Pulmonary artery endothelial cell (primary cell): ENCODE data around the gene CD180. TPM values are rescaled to one million over a fixed set of nuclear protein-coding genes. Genes with fewer than 3 reads are reported as not detected.

Experiments
- DNase-seq: peaks from one replicate; pipeline ENCODE4 v3.0.0-alpha.2; 2011; ENCODE audit warnings: low read depth, low spot score
- total RNA-seq: library from RNA; depleted of rRNA; stranded (reverse); fragments of >200 nt; gene quantifications from 2 replicates; pipeline ENCODE4 v1.2.3, GENCODE V29; 2014

Gene CD180
- total RNA-seq, result not detected in 2 replicates

- no peak for DNase-seq
Observed at GRCh38 chr5:67196537-67197059, at the start of gene CD180. Gene CD180 (minus strand): TSS chr5:67196799. CDS start chr5:67196641, 158 bp downstream.

- DNase-seq, result peak; percentile 72
Observed at GRCh38 chr5:67246108-67246507, 49.5 kb upstream of the CD180 start.

- DNase-seq, result no peak
Observed at GRCh38 chr5:67245259-67245846, 48.8 kb upstream of the CD180 start.

GRCh38 chr5:67244345-67244793 lies 47.8 kb upstream of the CD180 start:
- DNase-seq, result peak; percentile 89

- DNase-seq, result no peak
Observed at GRCh38 chr5:67243944-67244343, 47.3 kb upstream of the CD180 start.

- no peak for DNase-seq
Observed at GRCh38 chr5:67243349-67243748, 46.8 kb upstream of the CD180 start.

GRCh38 chr5:67241326-67241725 lies 44.7 kb upstream of the CD180 start:
- DNase-seq, result no peak

- DNase-seq, result no peak
Observed at GRCh38 chr5:67240846-67241245, 44.2 kb upstream of the CD180 start.

GRCh38 chr5:67240065-67240464 lies 43.5 kb upstream of the CD180 start:
- DNase-seq, result no peak

- no peak for DNase-seq
Observed at GRCh38 chr5:67238191-67238590, 41.6 kb upstream of the CD180 start.

GRCh38 chr5:67235399-67236110 lies 39.0 kb upstream of the CD180 start:
- no peak for DNase-seq

GRCh38 chr5:67234671-67235176 lies 38.1 kb upstream of the CD180 start:
- peak; percentile 75 for DNase-seq

- DNase-seq, result no peak
Observed at GRCh38 chr5:67233075-67233474, 36.5 kb upstream of the CD180 start.

- DNase-seq, result no peak
Observed at GRCh38 chr5:67223211-67223610, 26.6 kb upstream of the CD180 start.

GRCh38 chr5:67222243-67223025 lies 25.8 kb upstream of the CD180 start:
- DNase-seq, result no peak

GRCh38 chr5:67221487-67222242 lies 25.1 kb upstream of the CD180 start:
- no peak for DNase-seq

GRCh38 chr5:67216564-67216963 lies 20.0 kb upstream of the CD180 start:
- no peak for DNase-seq

GRCh38 chr5:67215519-67216471 lies 19.2 kb upstream of the CD180 start:
- peak; percentile 54 for DNase-seq

- no peak for DNase-seq
Observed at GRCh38 chr5:67214707-67215447, 18.3 kb upstream of the CD180 start.
